CD14-positive monocyte (primary cell): ENCODE measurements around the gene CCDC102B. TPM values are rescaled to one million over a fixed set of nuclear protein-coding genes. Genes with fewer than 3 reads are reported as not detected.

Experiments
- DNase-seq, 3 donors: peaks; one replicate each; pipeline ENCODE4 v3.0.0-alpha.2; 2011 to 2022
- H2AFZ ChIP-seq: 2 replicates; pipeline ENCODE4 v1.6.0; 2012; ENCODE audit warnings: mild to moderate bottlenecking, low read depth, low read length, inconsistent platforms; ENCODE audit not compliant: insufficient read depth, poor library complexity, severe bottlenecking
- H3K27ac ChIP-seq, 2 donors: 1 replicate in 1 of 2; 2 replicates in 1 of 2; pipeline ENCODE4 v1.5.1; 2012 to 2013; ENCODE audit warnings: low read length in 2 of 2, control low read depth in 1 of 2, inconsistent platforms in 1 of 2, low read depth in 1 of 2, mild to moderate bottlenecking in 1 of 2
- H3K27me3 ChIP-seq, 2 donors: one replicate each; pipeline versions ENCODE4 v1.6.0 to v1.6.1; 2011 to 2013; ENCODE audit warnings: low read length in 2 of 2; ENCODE audit not compliant: control insufficient read depth in 2 of 2, insufficient read depth in 2 of 2
- H3K36me3 ChIP-seq, 2 donors: replicated peaks in 1 of 2; 1 replicate in 1 of 2; 2 replicates in 1 of 2; pipeline versions ENCODE4 v1.5.1 to v1.6.1; 2012 to 2013; ENCODE audit warnings: low read length in 2 of 2, control low read depth in 1 of 2, inconsistent platforms in 1 of 2, mild to moderate bottlenecking in 1 of 2; ENCODE audit not compliant: insufficient read depth in 2 of 2, control insufficient read depth in 1 of 2
- H3K4me1 ChIP-seq, 2 donors: 1 replicate in 1 of 2; 2 replicates in 1 of 2; pipeline versions ENCODE4 v1.5.1 to v1.6.1; 2012 to 2013; ENCODE audit warnings: low read length in 2 of 2, control low read depth in 1 of 2, inconsistent platforms in 1 of 2, mild to moderate bottlenecking in 1 of 2, moderate library complexity in 1 of 2; ENCODE audit not compliant: insufficient read depth in 2 of 2, control insufficient read depth in 1 of 2
- H3K4me2 ChIP-seq: replicated peaks from 2 replicates; pipeline ENCODE3; 2012; ENCODE audit warnings: low read length, moderate library complexity, mild to moderate bottlenecking; ENCODE audit not compliant: poor library complexity, severe bottlenecking; ENCODE audit errors: extremely low read depth
- H3K4me3 ChIP-seq, 3 experiments: fragments of 200-600 bp in 1 of 3; sonication (generic) in 1 of 3; replicated peaks in 1 of 3; 1 replicate in 2 of 3; 2 replicates in 1 of 3; pipeline ENCODE4 v1.5.1; 2011 to 2013; ENCODE audit warnings: low read length in 3 of 3, mild to moderate bottlenecking in 3 of 3, control low read depth in 2 of 3, low read depth in 2 of 3, inconsistent platforms in 1 of 3, moderate library complexity in 1 of 3
- H3K79me2 ChIP-seq: 2 replicates; pipeline ENCODE4 v1.6.0; 2012; ENCODE audit warnings: mild to moderate bottlenecking, control low read depth, inconsistent platforms, low read length, moderate library complexity; ENCODE audit not compliant: insufficient read depth
- H3K9ac ChIP-seq: 2 replicates; pipeline ENCODE4 v1.6.0; 2017; ENCODE audit warnings: low read length, mild to moderate bottlenecking; ENCODE audit not compliant: insufficient read depth, poor library complexity, severe bottlenecking
- H3K9me3 ChIP-seq, 2 donors: replicated peaks in 1 of 2; 1 replicate in 1 of 2; 2 replicates in 1 of 2; pipeline versions ENCODE4 v1.5.1 to v1.6.1; 2012 to 2013; ENCODE audit warnings: low read length in 2 of 2, control low read depth in 1 of 2; ENCODE audit not compliant: control insufficient read depth in 1 of 2, insufficient read depth in 1 of 2
- H4K20me1 ChIP-seq: 2 replicates; pipeline ENCODE4 v1.6.0; 2012; ENCODE audit warnings: mild to moderate bottlenecking, low read length, control low read depth, moderate library complexity; ENCODE audit not compliant: insufficient read depth
- H3K27ac Mint-ChIP-seq, 7 donors: one replicate each; pipeline ENCODE4 v1.8.0; 2020; ENCODE audit warnings: mild to moderate bottlenecking in 7 of 7, mixed read lengths in 7 of 7, moderate library complexity in 6 of 7, inconsistent platforms in 2 of 7
- H3K27me3 Mint-ChIP-seq, 3 donors: one replicate each; pipeline ENCODE4 v1.8.0; 2021 to 2022; ENCODE audit warnings: low read depth in 3 of 3, mild to moderate bottlenecking in 3 of 3, mixed read lengths in 3 of 3, moderate library complexity in 3 of 3, inconsistent platforms in 1 of 3
- H3K36me3 Mint-ChIP-seq, 2 donors: one replicate each; pipeline ENCODE4 v1.8.0; 2020; ENCODE audit warnings: mixed read lengths in 2 of 2, inconsistent platforms in 1 of 2, mild to moderate bottlenecking in 1 of 2
- H3K4me1 Mint-ChIP-seq: one replicate; pipeline ENCODE4 v1.8.0; 2020; ENCODE audit warnings: mild to moderate bottlenecking, mixed read lengths
- H3K4me3 Mint-ChIP-seq, 2 donors: one replicate each; pipeline ENCODE4 v1.8.0; 2020; ENCODE audit warnings: mild to moderate bottlenecking in 2 of 2, mixed read lengths in 2 of 2, moderate library complexity in 1 of 2
- H3K9me3 Mint-ChIP-seq, 7 donors: one replicate each; pipeline ENCODE4 v1.8.0; 2020 to 2022; ENCODE audit warnings: mixed read lengths in 7 of 7, mild to moderate bottlenecking in 6 of 7, moderate library complexity in 6 of 7, inconsistent platforms in 2 of 7
- WGBS: methylation state at CpG from one replicate; pipeline ENCODE4 v1.1.5; 2013; ENCODE audit warnings: missing lambda C conversion rate; ENCODE audit not compliant: insufficient coverage; 5-methylcytosine and 5-hydroxymethylcytosine counted together
- intact Hi-C, 2 donors: fragments of 100-400 bp; cut with micrococcal nuclease; formaldehyde crosslinking; loops; one replicate each; pipeline versions ENCODE4 v1.15.0 to v1.15.1; 2023
- polyA plus RNA-seq, 3 donors: library from polyadenylated mRNA; depleted of rRNA in 1 of 3; unstranded in 2 of 3; stranded (reverse) in 1 of 3; fragments of 300-500 nt in 2 of 3; fragments of >200 nt in 1 of 3; fragmentation: Illumina TruSeq in 2 of 3; gene quantifications; 1 replicate in 2 of 3; 2 replicates in 1 of 3; pipeline ENCODE4 v1.2.3, GENCODE V29; 2012 to 2021
- TF ChIP-seq, protein P1 (sequence below): fragments of 200-600 bp; IDR thresholded peaks from one replicate; pipeline ENCODE4 v1.8.0; 2022; ENCODE audit warnings: antibody characterized with exemption, mild to moderate bottlenecking

Gene CCDC102B
- polyA plus RNA-seq, 3 donors, result 0.34 to 1.4 TPM; not detected in 1

DNA sequence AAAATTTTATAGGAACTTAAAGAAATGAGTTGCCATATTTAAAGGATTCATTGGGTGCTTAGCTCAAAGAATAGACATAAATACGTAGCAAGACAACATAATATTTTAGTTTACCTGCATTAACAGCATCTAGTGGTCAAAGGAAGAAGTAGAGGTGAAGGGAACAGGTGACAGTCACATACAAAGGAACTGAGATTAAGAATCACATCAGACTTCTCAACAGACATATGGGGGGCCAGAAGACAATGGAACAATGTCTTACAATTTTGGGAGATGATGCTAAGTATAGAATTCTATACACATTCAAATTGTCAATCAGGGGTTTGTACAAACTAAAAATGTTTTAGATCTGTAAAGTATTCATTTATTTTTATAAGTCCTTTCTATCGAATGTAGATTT, 38.6 kb upstream of the CCDC102B start:
- no peaks in the 10 kb centered on the region for H3K27me3 Mint-ChIP-seq
- Histone ChIP-seq H3K4me3 (no peak overlapping the region), H4K20me1 (no peaks in the 10 kb centered on the region), H3K79me2 (no peaks in the 10 kb centered on the region), H3K4me1 (no peaks in the 10 kb centered on the region), H3K27me3 (no peaks in the 10 kb centered on the region), H2AFZ (no peak overlapping the region), H3K4me2 (no peak overlapping the region), H3K9ac (no peak overlapping the region), H3K27ac (no peak overlapping the region), H3K36me3 (no peaks in the 10 kb centered on the region), H3K9me3 (peaks cover 3 to 12% of the 10 kb centered on the region in 2 donors)
- no peaks in the 10 kb centered on the region for H3K4me1 Mint-ChIP-seq
- no peak overlapping the region for H3K4me3 Mint-ChIP-seq
- WGBS, result no CpG with 5 or more reads among the region's 2 CpGs
- no peak for DNase-seq
- TF ChIP-seq, protein P1, sequence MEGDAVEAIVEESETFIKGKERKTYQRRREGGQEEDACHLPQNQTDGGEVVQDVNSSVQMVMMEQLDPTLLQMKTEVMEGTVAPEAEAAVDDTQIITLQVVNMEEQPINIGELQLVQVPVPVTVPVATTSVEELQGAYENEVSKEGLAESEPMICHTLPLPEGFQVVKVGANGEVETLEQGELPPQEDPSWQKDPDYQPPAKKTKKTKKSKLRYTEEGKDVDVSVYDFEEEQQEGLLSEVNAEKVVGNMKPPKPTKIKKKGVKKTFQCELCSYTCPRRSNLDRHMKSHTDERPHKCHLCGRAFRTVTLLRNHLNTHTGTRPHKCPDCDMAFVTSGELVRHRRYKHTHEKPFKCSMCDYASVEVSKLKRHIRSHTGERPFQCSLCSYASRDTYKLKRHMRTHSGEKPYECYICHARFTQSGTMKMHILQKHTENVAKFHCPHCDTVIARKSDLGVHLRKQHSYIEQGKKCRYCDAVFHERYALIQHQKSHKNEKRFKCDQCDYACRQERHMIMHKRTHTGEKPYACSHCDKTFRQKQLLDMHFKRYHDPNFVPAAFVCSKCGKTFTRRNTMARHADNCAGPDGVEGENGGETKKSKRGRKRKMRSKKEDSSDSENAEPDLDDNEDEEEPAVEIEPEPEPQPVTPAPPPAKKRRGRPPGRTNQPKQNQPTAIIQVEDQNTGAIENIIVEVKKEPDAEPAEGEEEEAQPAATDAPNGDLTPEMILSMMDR, result no peak
- no peaks in the 10 kb centered on the region for H3K36me3 Mint-ChIP-seq
- H3K9me3 Mint-ChIP-seq, result peaks cover 3 to 12% (median 8%) of the 10 kb centered on the region in 7 donors
- no peak overlapping the region for H3K27ac Mint-ChIP-seq
- intact Hi-C loops, result no loop called here

DNA sequence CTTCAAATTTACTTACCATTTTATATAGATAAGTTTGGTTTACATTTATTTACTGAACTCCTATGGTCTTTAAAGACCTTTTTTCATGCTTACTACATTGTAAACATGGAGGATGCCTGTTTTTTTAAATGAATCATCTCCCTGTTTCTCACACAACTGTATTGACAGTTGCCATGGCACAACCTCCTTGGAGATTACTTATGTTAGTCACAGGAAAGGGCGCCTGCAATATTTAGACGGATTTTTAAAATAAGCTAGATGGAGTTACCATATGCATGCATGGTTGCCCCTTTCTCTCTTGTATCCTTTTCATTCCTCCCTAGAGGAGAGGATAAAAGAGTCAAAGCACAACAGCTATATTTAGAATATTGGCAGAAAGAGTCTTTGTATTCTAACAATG, 34.8 kb upstream of the CCDC102B start:
- Mint-ChIP-seq H3K9me3 (peaks cover 3 to 14% (median 7%) of the 10 kb centered on the region in 7 donors), H3K4me3 (no peak overlapping the region), H3K4me1 (no peaks in the 10 kb centered on the region), H3K27ac (no peak overlapping the region), H3K36me3 (no peaks in the 10 kb centered on the region), H3K27me3 (peaks cover 0 to 2% (median 2%) of the 10 kb centered on the region in 3 donors)
- intact Hi-C loops, result no loop called here
- H3K36me3 ChIP-seq, result no peaks in the 10 kb centered on the region
- TF ChIP-seq, protein P1, result no peak
- no peak for DNase-seq
- H3K9ac ChIP-seq, result no peak overlapping the region
- H4K20me1 ChIP-seq, result no peaks in the 10 kb centered on the region
- no peak overlapping the region for H3K4me2 ChIP-seq
- no peak overlapping the region for H2AFZ ChIP-seq
- H3K27me3 ChIP-seq, result no peaks in the 10 kb centered on the region
- H3K4me1 ChIP-seq, result no peaks in the 10 kb centered on the region
- H3K27ac ChIP-seq, result no peak overlapping the region
- H3K79me2 ChIP-seq, result no peaks in the 10 kb centered on the region
- peaks cover 3 to 12% of the 10 kb centered on the region in 2 donors for H3K9me3 ChIP-seq
- H3K4me3 ChIP-seq, result no peak overlapping the region
- WGBS, result no CpG with 5 or more reads among the region's 2 CpGs
